ENCODE measurements around the gene SLC44A1. TPM values are rescaled to one million over a fixed set of nuclear protein-coding genes. Genes with fewer than 3 reads are reported as not detected.

Gene SLC44A1
- total and polyA plus RNA-seq, 2 donors from 2014 or later = 17.4 to 42.3 TPM

DNA sequence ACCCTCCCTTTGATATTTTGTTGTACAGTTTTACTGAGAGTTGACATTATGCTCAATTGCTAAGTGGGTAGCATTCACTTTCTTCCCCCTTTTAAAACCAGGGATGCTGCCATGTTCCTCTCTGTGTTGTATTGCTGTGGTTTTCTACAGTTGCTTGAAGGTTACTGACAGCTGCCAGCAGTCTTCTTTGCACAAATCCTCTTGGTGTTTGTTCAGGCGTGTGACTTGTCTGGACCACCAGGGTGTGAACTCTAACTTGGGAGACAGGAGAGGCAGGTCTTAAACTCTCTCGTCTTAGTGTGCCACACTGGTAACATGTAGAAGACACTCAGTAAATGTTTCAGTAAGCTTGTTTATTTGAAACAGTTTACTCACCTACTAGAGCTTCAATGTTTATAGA is 25.1 kb downstream of the SLC44A1 start:
- DNase-seq = no peak
- intact Hi-C loops (cut with DNase I) = no loop called here
- H3K27ac ChIP-seq (ENCODE audit: low read depth in 2 of 2, low read length in 2 of 2) = no peak overlapping the region
- H3K4me3 ChIP-seq (ENCODE audit: low read length in 3 of 3) = no peak overlapping the region
- no peaks in the 10 kb centered on the region for H3K4me1 ChIP-seq (ENCODE audit: control insufficient read depth in 2 of 3, insufficient read depth in 2 of 3, low read depth in 1 of 3, low read length in 3 of 3)
- FAIRE-seq = no peak
- TF ChIP-seq, protein P1, sequence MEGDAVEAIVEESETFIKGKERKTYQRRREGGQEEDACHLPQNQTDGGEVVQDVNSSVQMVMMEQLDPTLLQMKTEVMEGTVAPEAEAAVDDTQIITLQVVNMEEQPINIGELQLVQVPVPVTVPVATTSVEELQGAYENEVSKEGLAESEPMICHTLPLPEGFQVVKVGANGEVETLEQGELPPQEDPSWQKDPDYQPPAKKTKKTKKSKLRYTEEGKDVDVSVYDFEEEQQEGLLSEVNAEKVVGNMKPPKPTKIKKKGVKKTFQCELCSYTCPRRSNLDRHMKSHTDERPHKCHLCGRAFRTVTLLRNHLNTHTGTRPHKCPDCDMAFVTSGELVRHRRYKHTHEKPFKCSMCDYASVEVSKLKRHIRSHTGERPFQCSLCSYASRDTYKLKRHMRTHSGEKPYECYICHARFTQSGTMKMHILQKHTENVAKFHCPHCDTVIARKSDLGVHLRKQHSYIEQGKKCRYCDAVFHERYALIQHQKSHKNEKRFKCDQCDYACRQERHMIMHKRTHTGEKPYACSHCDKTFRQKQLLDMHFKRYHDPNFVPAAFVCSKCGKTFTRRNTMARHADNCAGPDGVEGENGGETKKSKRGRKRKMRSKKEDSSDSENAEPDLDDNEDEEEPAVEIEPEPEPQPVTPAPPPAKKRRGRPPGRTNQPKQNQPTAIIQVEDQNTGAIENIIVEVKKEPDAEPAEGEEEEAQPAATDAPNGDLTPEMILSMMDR (IDR thresholded peaks at IDR 0.05; ENCODE audit: borderline replicate concordance, extremely low read depth, insufficient read depth) = no peak
- no peaks in the 10 kb centered on the region for H3K27me3 ChIP-seq (ENCODE audit: control insufficient read depth, insufficient read depth, low read length)
- no peaks in the 10 kb centered on the region for H3K36me3 ChIP-seq (ENCODE audit: control insufficient read depth in 2 of 3, insufficient read depth in 3 of 3, low read length in 3 of 3)
- H3K9ac ChIP-seq (ENCODE audit: low read length in 3 of 3) = no peak overlapping the region
- H3K9me3 ChIP-seq (ENCODE audit: control insufficient read depth in 2 of 3, insufficient read depth in 1 of 3, low read length in 3 of 3) = no peaks in the 10 kb centered on the region

DNA sequence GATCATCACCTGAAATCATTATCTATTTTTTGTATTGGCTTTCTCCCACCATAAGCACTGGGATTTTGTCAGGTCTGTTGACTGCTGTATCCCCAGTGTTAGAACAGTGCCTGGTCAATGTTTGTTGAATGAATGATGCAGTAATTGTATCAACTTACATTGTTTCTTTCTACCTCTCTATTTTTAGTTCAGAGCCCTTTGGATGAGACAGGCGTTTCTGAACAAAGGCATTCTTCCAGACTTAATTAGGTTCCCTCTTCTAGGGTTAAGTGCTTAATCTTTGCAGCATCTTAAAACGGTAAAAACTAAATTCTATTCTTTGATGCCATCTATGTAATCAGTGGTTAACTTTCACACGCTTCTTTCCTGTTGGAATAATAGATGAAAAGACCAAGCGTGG is 26.3 kb downstream of the SLC44A1 start:
- Histone ChIP-seq H3K9me3 (ENCODE audit: control insufficient read depth in 2 of 3, insufficient read depth in 1 of 3, low read length in 3 of 3) (no peaks in the 10 kb centered on the region), H3K4me1 (ENCODE audit: control insufficient read depth in 2 of 3, insufficient read depth in 2 of 3, low read depth in 1 of 3, low read length in 3 of 3) (no peaks in the 10 kb centered on the region), H3K27me3 (ENCODE audit: control insufficient read depth, insufficient read depth, low read length) (no peaks in the 10 kb centered on the region), H3K4me3 (ENCODE audit: low read length in 3 of 3) (no peak overlapping the region), H3K9ac (ENCODE audit: low read length in 3 of 3) (no peak overlapping the region), H3K36me3 (ENCODE audit: control insufficient read depth in 2 of 3, insufficient read depth in 3 of 3, low read length in 3 of 3) (no peaks in the 10 kb centered on the region), H3K27ac (ENCODE audit: low read depth in 2 of 2, low read length in 2 of 2) (no peak overlapping the region)
- TF ChIP-seq, protein P1 (IDR thresholded peaks at IDR 0.05; ENCODE audit: borderline replicate concordance, extremely low read depth, insufficient read depth) = no peak
- intact Hi-C loops (cut with DNase I) = no loop called here
- DNase-seq (no peak), FAIRE-seq (no peak)

DNA sequence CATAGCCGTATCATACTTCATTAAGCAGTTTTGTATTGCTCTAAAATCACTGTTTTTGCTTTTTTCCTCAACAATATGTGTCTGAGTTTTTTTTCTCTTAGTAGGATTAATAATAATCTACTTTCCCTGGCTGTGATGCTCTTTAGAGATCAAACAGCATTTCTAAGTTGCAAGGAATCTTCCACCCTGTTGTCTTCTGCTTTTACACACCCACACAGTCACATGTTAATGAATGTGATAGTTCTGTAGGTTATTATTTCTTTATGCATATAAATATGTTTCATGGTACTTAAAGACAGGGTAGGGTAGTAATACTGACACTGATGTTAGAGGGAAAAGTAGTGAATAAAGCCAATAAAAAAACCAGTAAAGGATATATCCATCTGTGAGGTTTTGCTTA is 29.3 kb downstream of the SLC44A1 start:
- H3K9me3 ChIP-seq (ENCODE audit: control insufficient read depth in 2 of 3, insufficient read depth in 1 of 3, low read length in 3 of 3) = no peaks in the 10 kb centered on the region
- intact Hi-C loops (cut with DNase I) = no loop called here
- H3K4me1 ChIP-seq (ENCODE audit: control insufficient read depth in 2 of 3, insufficient read depth in 2 of 3, low read depth in 1 of 3, low read length in 3 of 3) = no peaks in the 10 kb centered on the region
- TF ChIP-seq, protein P1 (IDR thresholded peaks at IDR 0.05; ENCODE audit: borderline replicate concordance, extremely low read depth, insufficient read depth) = no peak
- H3K4me3 ChIP-seq (ENCODE audit: low read length in 3 of 3) = no peak overlapping the region
- no peak for DNase-seq
- H3K27ac ChIP-seq (ENCODE audit: low read depth in 2 of 2, low read length in 2 of 2) = no peak overlapping the region
- H3K9ac ChIP-seq (ENCODE audit: low read length in 3 of 3) = no peak overlapping the region
- H3K27me3 ChIP-seq (ENCODE audit: control insufficient read depth, insufficient read depth, low read length) = no peaks in the 10 kb centered on the region
- no peaks in the 10 kb centered on the region for H3K36me3 ChIP-seq (ENCODE audit: control insufficient read depth in 2 of 3, insufficient read depth in 3 of 3, low read length in 3 of 3)
- FAIRE-seq = no peak

GRCh38 chr9:105275111-105275510 is 30.7 kb downstream of the SLC44A1 start:
- Histone ChIP-seq H3K9ac (ENCODE audit: low read length in 3 of 3) (no peak overlapping the region), H3K4me1 (ENCODE audit: control insufficient read depth in 2 of 3, insufficient read depth in 2 of 3, low read depth in 1 of 3, low read length in 3 of 3) (no peaks in the 10 kb centered on the region), H3K27ac (ENCODE audit: low read depth in 2 of 2, low read length in 2 of 2) (no peak overlapping the region), H3K4me3 (ENCODE audit: low read length in 3 of 3) (no peak overlapping the region), H3K9me3 (ENCODE audit: control insufficient read depth in 2 of 3, insufficient read depth in 1 of 3, low read length in 3 of 3) (no peaks in the 10 kb centered on the region), H3K27me3 (ENCODE audit: control insufficient read depth, insufficient read depth, low read length) (no peaks in the 10 kb centered on the region), H3K36me3 (ENCODE audit: control insufficient read depth in 2 of 3, insufficient read depth in 3 of 3, low read length in 3 of 3) (no peaks in the 10 kb centered on the region)
- DNase-seq (no peak), FAIRE-seq (no peak)
- TF ChIP-seq, protein P1 (IDR thresholded peaks at IDR 0.05; ENCODE audit: borderline replicate concordance, extremely low read depth, insufficient read depth) = no peak
- intact Hi-C loops (cut with DNase I) = no loop called here
